HG02885 (cell line): ENCODE data around the gene ORM1.
"Not testable (repeated sequence)": the region's sequence is repeated elsewhere in the genome, so short reads cannot be mapped to it uniquely, and the experiment has no call there.

Experiments used
- ATAC-seq: cut with Tn5 transposase; IDR thresholded peaks from one replicate; pipeline ENCODE4 v1.9.1; 2021; ENCODE audit warnings: mild to moderate bottlenecking; ENCODE audit not compliant: unreplicated experiment, poor library complexity

ORM1 gene

GRCh38 chr9:114322160-114322818 lies 609 bp upstream of the ORM1 start:
- not testable (repeated sequence) for ATAC-seq

GRCh38 chr9:114323849-114324248 lies 951 bp downstream of the ORM1 start:
- ATAC-seq: not testable (repeated sequence)

- no peak for ATAC-seq
These were observed 1.6 kb downstream of the ORM1 start for GRCh38 chr9:114324492-114324891.

- not testable (repeated sequence) for ATAC-seq
These were observed 2.1 kb downstream of the ORM1 start for GRCh38 chr9:114324965-114325364.

GRCh38 chr9:114325684-114326254 lies 2.9 kb downstream of the ORM1 start:
- ATAC-seq: not testable (repeated sequence)

GRCh38 chr9:114327749-114328148 lies 4.9 kb downstream of the ORM1 start:
- no peak for ATAC-seq

- not testable (repeated sequence) for ATAC-seq
These were observed 5.5 kb downstream of the ORM1 start for GRCh38 chr9:114328357-114328820.

GRCh38 chr9:114328937-114329624 lies 6.2 kb downstream of the ORM1 start:
- not testable (repeated sequence) for ATAC-seq

- ATAC-seq: not testable (repeated sequence)
These were observed 6.7 kb downstream of the ORM1 start, which contains the start of gene ORM2 for GRCh38 chr9:114329625-114330022. Gene ORM2 (plus strand): TSS chr9:114329869. CDS start chr9:114329905, 36 bp downstream.

GRCh38 chr9:114330636-114331035 lies 7.7 kb downstream of the ORM1 start:
- ATAC-seq: no peak

GRCh38 chr9:114331229-114332195 lies 8.6 kb downstream of the ORM1 start:
- ATAC-seq: not testable (repeated sequence)

GRCh38 chr9:114332474-114333040 lies 9.7 kb downstream of the ORM1 start:
- not testable (repeated sequence) for ATAC-seq

GRCh38 chr9:114333718-114334117 lies 10.8 kb downstream of the ORM1 start:
- ATAC-seq: not testable (repeated sequence)

GRCh38 chr9:114334490-114334889 lies 11.6 kb downstream of the ORM1 start:
- ATAC-seq: no peak

GRCh38 chr9:114335745-114336144 lies 12.8 kb downstream of the ORM1 start:
- no peak for ATAC-seq

GRCh38 chr9:114336157-114336556 lies 13.3 kb downstream of the ORM1 start:
- ATAC-seq: no peak

GRCh38 chr9:114336699-114337395 lies 13.9 kb downstream of the ORM1 start:
- ATAC-seq: no peak

GRCh38 chr9:114338187-114338586 lies 15.3 kb downstream of the ORM1 start:
- ATAC-seq: no peak
